ENCODE results near the gene NRP1.

Gene NRP1

GRCh38 chr10:33212061-33212748 is 122.3 kb downstream of the NRP1 start:
- DNase-seq (ENCODE audit: low spot score) = no peak

- no peak for DNase-seq (ENCODE audit: low spot score)
Observed at GRCh38 chr10:33211106-33211878, 123.2 kb downstream of the NRP1 start.

- no peak for DNase-seq (ENCODE audit: low spot score)
Observed at GRCh38 chr10:33209802-33210201, 124.7 kb downstream of the NRP1 start.

- DNase-seq (ENCODE audit: low spot score) = no peak
Observed at GRCh38 chr10:33208166-33208565, 126.3 kb downstream of the NRP1 start.

GRCh38 chr10:33204031-33204430 is 130.4 kb downstream of the NRP1 start:
- no peak for DNase-seq (ENCODE audit: low spot score)

GRCh38 chr10:33201971-33202370 is 132.5 kb downstream of the NRP1 start:
- DNase-seq (ENCODE audit: low spot score) = no peak

GRCh38 chr10:33201056-33201780 is 133.2 kb downstream of the NRP1 start:
- DNase-seq (ENCODE audit: low spot score) = no peak

GRCh38 chr10:33199731-33200232 is 134.7 kb downstream of the NRP1 start:
- DNase-seq (ENCODE audit: low spot score) = no peak

GRCh38 chr10:33198610-33199009 is 135.9 kb downstream of the NRP1 start:
- DNase-seq (ENCODE audit: low spot score) = no peak

- DNase-seq (ENCODE audit: low spot score) = no peak
Observed at GRCh38 chr10:33196710-33197491, 137.6 kb downstream of the NRP1 start.

- DNase-seq (ENCODE audit: low spot score) = no peak
Observed at GRCh38 chr10:33196377-33196706, 138.1 kb downstream of the NRP1 start.

- DNase-seq (ENCODE audit: low spot score) = no peak
Observed at GRCh38 chr10:33195608-33196376, 138.7 kb downstream of the NRP1 start.

- DNase-seq (ENCODE audit: low spot score) = no peak
Observed at GRCh38 chr10:33193701-33194521, 140.6 kb downstream of the NRP1 start.

- no peak for DNase-seq (ENCODE audit: low spot score)
Observed at GRCh38 chr10:33193057-33193700, 141.3 kb downstream of the NRP1 start.

- DNase-seq (ENCODE audit: low spot score) = no peak
Observed at GRCh38 chr10:33192190-33192589, 142.3 kb downstream of the NRP1 start.

GRCh38 chr10:33190406-33190805 is 144.1 kb downstream of the NRP1 start:
- DNase-seq (ENCODE audit: low spot score) = no peak

- DNase-seq (ENCODE audit: low spot score) = no peak
Observed at GRCh38 chr10:33189808-33190207, 144.7 kb downstream of the NRP1 start.

- DNase-seq (ENCODE audit: low spot score) = no peak
Observed at GRCh38 chr10:33189363-33189762, 145.1 kb downstream of the NRP1 start.

GRCh38 chr10:33187427-33187999 is 147.0 kb downstream of the NRP1 start:
- DNase-seq (ENCODE audit: low spot score) = no peak

- DNase-seq (ENCODE audit: low spot score) = no peak
Observed at GRCh38 chr10:33186150-33186549, 148.3 kb downstream of the NRP1 start.

All from hematopoietic multipotent progenitor cell treated with erythropoietin and hydrocortisone succinate and interleukin-3 and kit ligand, for 17 days (in vitro differentiated cells).